IMR-90 (cell line): Measurements from ENCODE around the gene TMPRSS9. TPM values are rescaled to one million over a fixed set of nuclear protein-coding genes. Genes with fewer than 3 reads are reported as not detected.

ENCODE experiments used
- ATAC-seq: fragments of 200-7000 bp; cut with Tn5 transposase; 2 replicates; pipeline ENCODE4 v1.9.1; 2020; ENCODE audit warnings: low read depth, mild to moderate bottlenecking, moderate library complexity
- BruUV-seq: library from RNA; stranded (reverse); fragments of 400-500 nt; replicated peaks from 2 replicates; lab custom pipeline; 2021; lab: Mats Ljungman, UMichigan
- CTCF ChIA-PET: fragments of 300-600 bp; formaldehyde crosslinking; extraction: SDS; loops from one replicate; lab custom pipeline; 2021; ENCODE audit warnings: antibody characterized with exemption; lab: Yijun Ruan, JAX
- POLR2A ChIA-PET: fragments of 300-600 bp; sonication (Branson Sonifier 250); formaldehyde crosslinking; loops from one replicate; lab custom pipeline; 2022; ENCODE audit warnings: antibody characterized with exemption; ENCODE audit not compliant: unreplicated experiment; lab: Charles Lee
- DNase-seq: peaks from one replicate; pipeline ENCODE4 v3.0.0; 2013
- H2AFZ ChIP-seq: replicated peaks from 2 replicates; pipeline ENCODE3; 2013; ENCODE audit warnings: low read length, mild to moderate bottlenecking; ENCODE audit not compliant: poor library complexity
- H2AK5ac ChIP-seq: 2 replicates; pipeline ENCODE4 v1.6.1; 2013; ENCODE audit warnings: low read depth, low read length, inconsistent platforms
- H2AK9ac ChIP-seq: replicated peaks from 2 replicates; pipeline ENCODE3; 2013; ENCODE audit warnings: mild to moderate bottlenecking, low read depth, low read length, moderate library complexity; ENCODE audit not compliant: poor library complexity
- H2BK120ac ChIP-seq: 2 replicates; pipeline ENCODE4 v1.6.1; 2013; ENCODE audit warnings: low read depth, low read length, inconsistent platforms
- H2BK15ac ChIP-seq: 3 replicates; pipeline ENCODE4 v1.6.1; 2013; ENCODE audit warnings: low read depth, low read length, inconsistent platforms
- H2BK20ac ChIP-seq: 2 replicates; pipeline ENCODE4 v1.6.1; 2013; ENCODE audit warnings: low read depth, mild to moderate bottlenecking, inconsistent platforms, low read length, moderate library complexity
- H2BK5ac ChIP-seq: 2 replicates; pipeline ENCODE4 v1.6.1; 2013; ENCODE audit warnings: mild to moderate bottlenecking, low read depth, low read length, inconsistent platforms; ENCODE audit not compliant: poor library complexity, severe bottlenecking
- H3K14ac ChIP-seq: replicated peaks from 2 replicates; pipeline ENCODE4 v1.6.1; 2013; ENCODE audit warnings: low read depth, low read length, inconsistent platforms
- H3K18ac ChIP-seq: 2 replicates; pipeline ENCODE4 v1.6.1; 2013; ENCODE audit warnings: low read depth, low read length, control low read depth
- H3K23ac ChIP-seq: 2 replicates; pipeline ENCODE4 v1.6.1; 2013; ENCODE audit warnings: low read depth, low read length, inconsistent platforms
- H3K27ac ChIP-seq: 2 replicates; pipeline ENCODE4 v1.5.1; 2013; ENCODE audit warnings: mild to moderate bottlenecking, control low read depth, low read length; ENCODE audit not compliant: insufficient read depth
- H3K27me3 ChIP-seq: 2 replicates; pipeline ENCODE4 v1.6.1; 2013; ENCODE audit warnings: low read length; ENCODE audit not compliant: control insufficient read depth, insufficient read depth
- H3K36me3 ChIP-seq: 2 replicates; pipeline ENCODE4 v1.6.1; 2013; ENCODE audit warnings: low read length, mixed read lengths; ENCODE audit not compliant: control insufficient read depth, insufficient read depth
- H3K4ac ChIP-seq: 2 replicates; pipeline ENCODE4 v1.6.1; 2013; ENCODE audit warnings: low read depth, low read length, inconsistent platforms
- H3K4me1 ChIP-seq: 2 replicates; pipeline ENCODE4 v1.6.1; 2013; ENCODE audit warnings: low read length, mixed read lengths; ENCODE audit not compliant: control insufficient read depth, insufficient read depth
- H3K4me2 ChIP-seq: 2 replicates; pipeline ENCODE4 v1.6.1; 2013; ENCODE audit warnings: low read depth, mild to moderate bottlenecking, control low read depth, low read length, moderate library complexity
- H3K4me3 ChIP-seq: 2 replicates; pipeline ENCODE4 v1.5.1; 2013; ENCODE audit warnings: low read depth, mild to moderate bottlenecking, control low read depth, low read length, moderate library complexity; ENCODE audit not compliant: insufficient read depth
- H3K56ac ChIP-seq: 2 replicates; pipeline ENCODE4 v1.6.1; 2013; ENCODE audit warnings: low read length, inconsistent platforms; ENCODE audit not compliant: insufficient read depth; ENCODE audit errors: extremely low read depth
- H3K79me1 ChIP-seq, 2 experiments: 2 replicates each; pipeline ENCODE4 v1.6.1; 2013; ENCODE audit warnings: low read length in 2 of 2, inconsistent platforms in 1 of 2, low read depth in 1 of 2
- H3K9ac ChIP-seq: 2 replicates; pipeline ENCODE4 v1.6.1; 2013; ENCODE audit warnings: low read depth, low read length, control low read depth
- H3K9me1 ChIP-seq: 2 replicates; pipeline ENCODE4 v1.6.1; 2013; ENCODE audit warnings: low read length, inconsistent platforms; ENCODE audit not compliant: insufficient read depth
- H3K9me3 ChIP-seq: 2 replicates; pipeline ENCODE4 v1.6.1; 2013; ENCODE audit warnings: low read length; ENCODE audit not compliant: control insufficient read depth, insufficient read depth
- H4K20me1 ChIP-seq: 2 replicates; pipeline ENCODE4 v1.6.1; 2013; ENCODE audit warnings: low read length, inconsistent platforms; ENCODE audit not compliant: insufficient read depth
- H4K5ac ChIP-seq: 2 replicates; pipeline ENCODE4 v1.6.1; 2013; ENCODE audit warnings: mild to moderate bottlenecking, low read depth, low read length, control low read depth
- H4K8ac ChIP-seq, 2 experiments: 2 replicates each; pipeline ENCODE4 v1.6.1; 2013; ENCODE audit warnings: low read depth in 2 of 2, low read length in 2 of 2, control low read depth in 1 of 2, inconsistent platforms in 1 of 2
- H4K91ac ChIP-seq: 2 replicates; pipeline ENCODE4 v1.6.1; 2013; ENCODE audit warnings: low read depth, low read length, inconsistent platforms; ENCODE audit not compliant: insufficient read depth
- CHD1 ChIP-seq: IDR thresholded peaks from 2 replicates; pipeline ENCODE4 v1.6.1; 2012; ENCODE audit warnings: low read depth, low read length, improper control_type of control experiment
- SMC3 ChIP-seq: fragments of 150-350 bp; IDR thresholded peaks from 2 replicates; pipeline ENCODE4 v1.6.1; 2016; ENCODE audit warnings: low read depth, mild to moderate bottlenecking, antibody characterized with exemption, low read length, moderate library complexity
- WGBS, 2 experiments: methylation state at CpG; one replicate each; pipeline versions ENCODE4 v1.1.5 to v1.1.7; 2013; ENCODE audit warnings: missing lambda C conversion rate in 2 of 2; ENCODE audit not compliant: insufficient read length in 1 of 2; ENCODE audit errors: extremely low coverage in 2 of 2; 5-methylcytosine and 5-hydroxymethylcytosine counted together
- dilution Hi-C: fragments of 300-500 bp; cut with HindIII; formaldehyde crosslinking; loops from one replicate; pipeline ENCODE4 v1.14.3; 2018; ENCODE audit warnings: low sequenced_read_pairs; ENCODE audit not compliant: unreplicated experiment
- in situ Hi-C: fragments of 300-500 bp; cut with MboI; formaldehyde crosslinking; loops from 3 replicates; pipeline ENCODE4 v1.14.3; 2019; ENCODE audit warnings: low sequenced_read_pairs, inconsistent platforms, mixed read lengths
- intact Hi-C: fragments of 100-400 bp; cut with micrococcal nuclease; formaldehyde crosslinking; loops from 2 replicates; pipeline ENCODE4 v1.10.0; 2022
- polyA plus RNA-seq, 3 experiments: library from polyadenylated mRNA; depleted of rRNA; stranded (reverse); fragments of >200 nt; gene quantifications; 2 replicates each; pipeline ENCODE4 v1.2.3, GENCODE V29; 2012; ENCODE audit warnings: low replicate concordance in 1 of 3
- total RNA-seq: library from RNA; depleted of rRNA; stranded (reverse); fragments of >200 nt; gene quantifications from 2 replicates; pipeline ENCODE4 v1.2.3, GENCODE V29; 2012

Gene TMPRSS9
- total and polyA plus RNA-seq, 2 of the 4 experiments (the other 2 are of a cell fraction), result not detected

GRCh38 chr19:2428321-2428690 is 68.2 kb downstream of the TMPRSS9 start:
- peak overlapping the region; percentile 3; the same call in 1 of the 2 replicates for H4K5ac ChIP-seq
- H3K9me1 ChIP-seq, result no peaks in the 10 kb centered on the region; the same call in 1 of the 2 replicates
- ATAC-seq (no peak), DNase-seq (peak; percentile 8)
- H3K56ac ChIP-seq, result no peak overlapping the region
- no peak overlapping the region for H3K4me3 ChIP-seq
- intact Hi-C loops, result no loop called here
- H2BK120ac ChIP-seq, result no peak overlapping the region
- ChIA-PET CTCF (interaction anchor here (1.0 kb wide), 1 partner anchor 183 kb away, joined by 6 read pairs; no protein-coding TSS in a partner anchor), POLR2A (interaction anchor here (0.6 kb wide), 1 partner anchor 36 kb away, joined by 8 read pairs; no protein-coding TSS in a partner anchor)
- H2BK15ac ChIP-seq, result no peak overlapping the region
- H3K23ac ChIP-seq, result no peak overlapping the region
- H4K91ac ChIP-seq, result 0 out of 2 replicates have a peak overlapping the region, but pooled peaks have one; percentile 28
- peak overlapping the region; percentile 75 to 77; a peak in 3 of 4 replicates for H4K8ac ChIP-seq
- peak overlapping the region; percentile 39 for H3K4ac ChIP-seq
- in situ Hi-C loops, result no loop called here
- 32% methylated on average over 25 of the region's 25 CpGs; no CpG with 5 or more reads in 1 of the 2 experiments for WGBS, 2 experiments
- H2AK9ac ChIP-seq, result peak overlapping the region; percentile 85
- dilution Hi-C loops, result no loop called here
- peak overlapping the region; percentile 78 for H2AFZ ChIP-seq
- peak overlapping the region; percentile 13; the same call in 1 of the 2 replicates for H3K27ac ChIP-seq
- no peak overlapping the region for H3K9ac ChIP-seq
- peaks cover 15 to 49% of the 10 kb centered on the region in 2 experiments; a peak in 3 of 4 replicates for H3K79me1 ChIP-seq
- peaks cover 29% of the 10 kb centered on the region for H4K20me1 ChIP-seq
- H2AK5ac ChIP-seq, result peak overlapping the region; percentile 32
- H3K36me3 ChIP-seq, result peaks cover 19% of the 10 kb centered on the region; the same call in 1 of the 2 replicates
- BruUV-seq, result TSS peak; percentile 63
- peaks cover 12% of the 10 kb centered on the region for H3K4me1 ChIP-seq
- no peak overlapping the region for H2BK20ac ChIP-seq
- no peak overlapping the region for H3K14ac ChIP-seq
- H3K18ac ChIP-seq, result no peak overlapping the region
- no peak overlapping the region; the same call in 1 of the 2 replicates for H3K4me2 ChIP-seq
- H3K27me3 ChIP-seq, result no peaks in the 10 kb centered on the region
- H3K9me3 ChIP-seq, result no peaks in the 10 kb centered on the region
- TF ChIP-seq CHD1, result no peak
- TF ChIP-seq SMC3, result no peak
- H2BK5ac ChIP-seq, result no peak overlapping the region
